NCI-H2081 treated with DMSO at 0.1 percent for 48 hours (cell line): Measurements from ENCODE around the gene FBXW12.

Source experiments
- DNase-seq: peaks from one replicate; lab custom pipeline; 2025; lab: John Stamatoyannopoulos, UW

Gene FBXW12

GRCh38 chr3:48422272-48422671, 50.3 kb downstream of the FBXW12 start:
- DNase-seq, result no peak

GRCh38 chr3:48422681-48423080, 50.7 kb downstream of the FBXW12 start:
- DNase-seq, result no peak

GRCh38 chr3:48423241-48423882, 51.3 kb downstream of the FBXW12 start:
- DNase-seq, result no peak

DNA sequence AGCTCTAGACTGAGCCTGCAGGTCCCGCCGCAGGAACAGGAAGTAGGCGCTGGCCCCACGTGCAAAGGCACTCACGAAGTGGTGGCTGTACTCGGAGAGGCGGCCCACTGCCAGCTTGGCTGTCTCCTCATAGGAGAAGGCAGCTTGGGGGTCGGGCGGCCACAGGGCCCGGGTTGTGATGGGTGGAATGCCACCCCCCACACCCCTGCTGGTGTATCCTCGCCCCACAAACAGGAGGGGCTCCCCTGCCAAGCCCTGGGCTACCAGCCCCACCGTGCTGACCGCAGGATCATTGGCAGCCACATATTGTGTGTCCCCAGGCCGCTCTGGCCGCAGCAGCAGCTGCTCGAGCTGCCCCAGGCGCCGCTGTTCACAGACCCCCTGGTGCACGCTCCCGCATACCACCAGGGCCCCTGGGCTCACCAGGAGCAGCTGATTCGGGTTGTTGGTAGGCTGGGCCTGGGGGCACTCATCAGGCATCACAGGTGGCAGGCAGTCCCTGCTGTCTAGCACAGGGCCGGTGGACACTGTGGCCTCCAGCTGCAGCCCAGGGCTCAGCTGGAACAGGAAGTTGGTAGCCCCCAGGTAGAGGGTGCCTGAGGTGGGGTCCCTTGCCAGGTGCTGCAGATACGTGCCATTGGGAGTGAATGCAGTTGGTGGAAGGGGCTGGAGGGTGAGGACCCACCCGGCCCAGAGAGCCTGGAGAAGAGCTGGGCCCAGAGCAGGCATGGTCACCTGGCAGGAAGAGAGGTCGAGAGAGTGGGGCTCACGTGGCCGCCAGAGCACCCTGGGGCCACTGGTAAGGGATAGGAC, 52.1 kb downstream of the FBXW12 start:
- DNase-seq, result no peak

GRCh38 chr3:48425281-48425812, 53.3 kb downstream of the FBXW12 start:
- no peak for DNase-seq

DNA sequence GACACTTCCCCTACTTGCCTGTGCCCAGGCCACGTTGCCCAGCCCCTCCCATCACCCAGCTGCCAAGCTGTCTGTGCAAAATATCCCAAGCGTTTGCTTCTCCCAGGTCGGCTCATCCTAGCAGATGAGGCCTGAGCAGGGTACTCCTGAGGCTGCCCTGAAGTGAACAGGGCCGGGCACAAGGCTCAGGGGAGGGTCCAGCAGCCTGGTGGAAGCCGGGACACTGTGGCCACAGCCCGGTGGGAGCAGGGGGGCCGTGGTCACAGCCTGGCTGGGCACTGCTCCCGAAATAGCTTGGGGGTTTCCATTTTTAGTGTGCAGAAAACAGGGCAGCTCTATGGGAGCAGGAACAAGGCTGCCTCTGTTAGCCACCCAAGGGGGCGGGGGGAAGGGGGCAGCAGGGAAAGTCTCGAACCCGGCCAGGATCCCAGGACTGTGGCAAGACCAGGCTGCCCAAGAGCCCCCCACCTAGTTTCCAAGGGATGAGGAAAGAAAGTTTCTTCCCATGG, 54.4 kb downstream of the FBXW12 start:
- no peak for DNase-seq

DNA sequence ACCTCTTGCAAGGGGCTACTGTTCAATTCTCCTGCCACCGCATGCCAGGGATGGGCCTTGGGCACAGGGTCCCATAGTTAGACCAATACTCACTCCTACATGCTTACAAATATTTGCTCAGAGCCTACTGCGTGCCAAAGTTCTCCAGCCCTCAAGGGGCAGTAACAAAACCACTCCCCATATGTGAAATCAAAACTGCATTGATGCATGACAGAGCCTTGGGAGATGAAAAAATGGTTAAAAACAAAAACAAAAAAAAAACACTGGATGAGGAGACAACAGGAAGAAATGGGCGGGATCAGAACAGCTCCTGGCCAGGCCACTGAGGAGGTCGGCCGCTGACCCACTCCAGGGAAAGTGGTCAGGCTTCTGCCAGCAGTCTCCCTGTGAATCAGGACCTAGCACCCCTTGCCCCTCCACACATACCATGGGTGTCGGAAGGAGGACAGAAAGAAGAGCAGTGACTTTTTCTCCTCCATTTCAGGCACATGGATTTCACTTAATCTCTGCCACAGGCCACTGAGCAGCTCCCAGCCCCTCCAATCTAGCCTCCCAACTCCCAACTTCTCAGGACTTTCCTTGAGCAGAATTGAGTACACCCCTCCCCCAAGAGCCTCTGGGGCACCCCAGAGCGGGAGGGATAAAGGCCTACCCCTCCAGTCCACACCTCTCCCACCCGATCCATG, 55.1 kb downstream of the FBXW12 start:
- DNase-seq, result no peak

GRCh38 chr3:48427630-48427962, 55.6 kb downstream of the FBXW12 start:
- no peak for DNase-seq

DNA sequence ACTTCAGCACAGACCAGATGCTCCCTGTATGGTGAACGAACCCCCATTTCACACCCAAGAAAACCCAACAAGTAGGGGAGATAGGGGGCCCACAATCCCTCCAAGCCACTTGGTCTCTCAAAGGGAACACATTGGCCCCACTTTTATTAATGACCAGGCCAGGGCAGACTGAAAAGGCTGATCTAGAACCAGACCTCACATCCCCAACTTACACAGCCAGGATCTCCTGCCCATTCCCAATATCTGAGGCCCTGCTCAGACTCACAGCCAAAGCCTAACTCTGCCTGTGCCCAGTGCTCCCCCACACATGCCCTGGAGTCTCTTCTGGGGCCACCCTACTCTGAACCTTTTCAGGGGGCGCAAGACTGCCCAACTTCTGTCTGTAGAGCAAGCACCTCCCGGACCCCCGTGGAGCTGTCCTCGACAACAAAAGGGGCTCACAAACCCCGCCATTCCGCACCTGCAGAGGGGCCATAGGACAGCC, 56.1 kb downstream of the FBXW12 start:
- DNase-seq, result no peak

DNA sequence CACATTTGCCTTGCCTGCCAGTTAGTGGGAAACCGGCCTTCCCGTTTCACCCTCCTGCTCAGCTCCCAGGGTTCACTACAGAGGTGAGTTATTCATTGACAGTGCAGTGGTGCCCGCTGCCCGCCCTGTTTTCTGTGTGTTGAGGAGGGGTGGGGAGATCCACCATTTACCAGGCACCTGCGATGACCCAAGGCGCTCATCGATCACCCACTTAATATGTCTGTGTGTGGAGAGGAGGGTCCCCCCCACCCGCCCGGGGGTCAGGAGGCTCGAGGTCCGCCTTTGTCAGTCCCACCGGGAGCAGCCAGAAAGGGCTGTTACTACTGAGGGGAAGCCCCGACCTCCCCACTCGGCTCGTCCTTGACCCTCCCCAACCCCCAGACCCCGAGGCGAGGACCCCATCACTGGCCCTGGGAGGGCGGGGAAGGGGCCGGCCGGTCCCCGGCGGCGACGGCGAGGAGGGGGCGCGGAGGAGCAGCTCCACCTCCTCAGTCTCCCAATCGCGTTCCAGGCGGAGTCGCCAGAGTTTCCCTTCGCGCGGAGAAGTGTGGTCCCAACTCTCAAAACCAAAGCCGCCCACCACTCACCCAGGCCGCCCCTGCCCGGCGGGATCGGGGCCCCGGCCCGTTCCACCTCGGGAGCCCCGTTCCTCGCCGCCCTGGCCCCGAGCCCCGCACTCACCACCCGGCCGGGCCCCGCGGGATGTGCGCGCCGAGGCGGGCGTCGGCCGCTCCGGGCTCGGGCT, 56.7 kb downstream of the FBXW12 start:
- no peak for DNase-seq

- peak; percentile 38 for DNase-seq
Measured at GRCh38 chr3:48429317-48429959, 57.4 kb downstream of the FBXW12 start.

GRCh38 chr3:48429960-48430707, 58.1 kb downstream of the FBXW12 start, which contains the start of gene PLXNB1:
Gene PLXNB1, minus strand, starts transcription at chr3:48430086. Its CDS starts 5,475 bp downstream, at chr3:48424611.
- peak; percentile 20 for DNase-seq

DNA sequence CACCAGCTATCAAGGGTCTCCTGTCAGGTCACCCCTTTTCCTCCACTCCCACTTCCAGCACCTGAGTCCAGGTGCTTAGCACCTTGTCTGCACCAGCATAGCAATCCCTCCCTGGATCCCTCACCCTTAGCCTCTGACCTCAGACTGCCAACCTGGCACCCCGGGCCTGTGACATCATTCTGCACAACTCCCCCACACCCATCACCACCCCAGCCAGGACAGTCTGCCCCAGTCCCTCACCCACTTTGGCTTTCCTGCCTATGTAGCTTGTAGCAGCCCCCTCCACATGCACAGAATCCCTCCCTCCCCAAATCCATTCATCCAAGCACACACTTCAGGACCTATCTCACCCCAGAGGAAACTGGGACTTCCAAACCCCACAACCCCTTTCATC, 58.7 kb downstream of the FBXW12 start:
- DNase-seq, result no peak

DNA sequence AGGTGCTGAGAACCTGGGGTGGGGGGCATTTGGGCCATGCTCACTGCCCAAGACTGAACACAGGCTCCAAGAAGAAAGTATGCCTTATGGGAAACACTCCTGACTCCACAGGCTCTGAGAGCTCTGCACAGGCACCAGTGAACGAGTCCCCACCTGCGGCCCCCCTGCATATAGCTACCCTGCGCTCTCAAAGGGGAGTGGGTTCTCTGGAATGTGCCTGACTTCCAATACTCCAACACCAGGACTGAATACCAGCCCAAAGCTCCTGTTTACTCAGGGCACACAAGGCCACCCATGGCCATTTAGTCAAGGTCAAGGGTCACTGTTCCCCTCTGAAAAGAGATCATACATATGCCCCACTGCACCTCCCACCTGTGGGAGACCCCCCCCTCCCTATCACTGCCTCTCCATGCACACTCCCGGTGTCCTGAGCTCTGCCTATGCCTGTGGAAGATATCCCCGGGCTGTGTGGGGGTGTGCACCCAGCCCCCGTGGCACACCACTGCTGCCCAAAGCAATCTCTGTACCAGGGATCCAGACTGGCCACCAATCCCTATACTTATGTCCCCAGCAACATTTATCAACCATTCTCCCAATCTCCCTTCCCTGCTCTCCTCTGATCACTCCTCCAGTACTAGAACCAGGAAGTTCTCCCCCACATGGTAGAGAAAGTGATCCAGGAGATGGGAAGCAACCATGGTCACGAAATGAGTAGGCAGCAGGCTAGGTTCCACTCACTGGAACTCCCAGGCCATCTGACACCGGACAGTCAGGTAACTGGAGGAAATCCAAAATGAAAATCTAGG, 59.4 kb downstream of the FBXW12 start:
- DNase-seq, result no peak

- no peak for DNase-seq
Measured at GRCh38 chr3:48432411-48433371, 60.7 kb downstream of the FBXW12 start.

DNA sequence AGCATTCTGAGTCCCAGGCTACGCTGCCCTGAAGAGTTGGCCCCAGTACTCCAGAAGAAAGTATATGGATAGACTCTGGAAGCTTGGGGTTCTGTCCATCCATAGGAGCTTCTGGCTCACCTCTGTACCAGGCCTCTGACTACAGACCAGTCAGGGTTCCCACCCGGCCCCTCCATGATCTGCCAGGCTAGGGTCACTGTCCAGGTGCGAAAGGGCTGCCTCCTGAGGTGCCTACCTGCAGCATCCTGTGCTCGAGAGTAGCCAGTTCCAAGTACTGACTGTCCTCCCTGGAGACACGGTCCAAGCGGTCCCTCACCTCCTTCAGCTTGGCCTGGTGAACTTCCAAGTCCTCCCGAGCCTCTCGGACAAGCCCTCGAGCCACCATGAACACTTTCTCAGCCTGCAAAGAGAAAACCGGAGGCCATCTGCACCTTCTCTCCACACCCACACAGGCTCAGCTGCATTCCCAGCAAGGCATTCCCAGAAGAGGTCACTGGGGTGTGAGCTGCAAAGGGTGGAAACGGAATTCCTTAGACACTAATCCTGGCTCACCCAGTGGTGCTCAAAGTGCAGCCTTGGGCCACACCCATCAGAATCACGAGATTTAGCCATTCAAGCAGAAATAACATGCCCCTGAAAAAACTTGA, 61.6 kb downstream of the FBXW12 start:
- no peak for DNase-seq

- DNase-seq, result no peak
Measured at GRCh38 chr3:48434591-48435222, 62.7 kb downstream of the FBXW12 start.
